Suprapubic skin (tissue), 4 donors: ENCODE data around the gene TOR1AIP1. TPM values are rescaled to one million over a fixed set of nuclear protein-coding genes. Genes with fewer than 3 reads are reported as not detected.

ENCODE experiments used
- DNase-seq, 2 donors: peaks; one replicate each; pipeline ENCODE4 v3.0.0-alpha.2; 2019; ENCODE audit warnings: low spot score in 2 of 2
- H3K27ac ChIP-seq: fragments of 200-600 bp; sonication (generic); one replicate; pipeline ENCODE4 v1.5.1; 2019
- H3K27me3 ChIP-seq: fragments of 200-600 bp; sonication (generic); one replicate; pipeline ENCODE4 v1.5.1; 2019
- H3K36me3 ChIP-seq: fragments of 200-600 bp; sonication (generic); one replicate; pipeline ENCODE4 v1.5.1; 2019
- H3K4me1 ChIP-seq: fragments of 200-600 bp; sonication (generic); one replicate; pipeline ENCODE4 v1.5.1; 2019
- H3K4me3 ChIP-seq: fragments of 200-600 bp; sonication (generic); one replicate; pipeline ENCODE4 v1.5.1; 2019; ENCODE audit warnings: mild to moderate bottlenecking
- H3K9me3 ChIP-seq: fragments of 200-600 bp; sonication (generic); one replicate; pipeline ENCODE4 v1.5.1; 2019
- CTCF ChIP-seq, 2 donors: fragments of 200-600 bp in 1 of 2; fragments of 450-650 bp in 1 of 2; sonication (generic) in 1 of 2; IDR thresholded peaks; one replicate each; pipeline ENCODE4 v1.5.1; 2016 to 2019; ENCODE audit warnings: antibody characterized with exemption in 2 of 2, mild to moderate bottlenecking in 1 of 2, moderate library complexity in 1 of 2
- EP300 ChIP-seq: sonication (generic); formaldehyde crosslinking; IDR thresholded peaks from one replicate; pipeline ENCODE4 v1.6.1; 2017; ENCODE audit warnings: antibody characterized with exemption
- POLR2A ChIP-seq, 2 donors: fragments of 450-650 bp; IDR thresholded peaks; one replicate each; pipeline ENCODE4 v1.6.1; 2017; ENCODE audit warnings: antibody characterized with exemption in 2 of 2, mild to moderate bottlenecking in 2 of 2, moderate library complexity in 2 of 2
- POLR2AphosphoS5 ChIP-seq, 3 donors: sonication (generic); formaldehyde crosslinking; IDR thresholded peaks; one replicate each; pipeline ENCODE4 v1.6.1; 2017; ENCODE audit warnings: antibody characterized with exemption in 3 of 3
- WGBS: methylation state at CpG from one replicate; pipeline ENCODE4 v1.1.5; 2018; 5-methylcytosine and 5-hydroxymethylcytosine counted together
- total RNA-seq, 4 donors: library from RNA; depleted of rRNA; stranded (reverse); fragments of >200 nt; gene quantifications; one replicate each; pipeline ENCODE4 v1.1.0, GENCODE V29; 2016

The TOR1AIP1 gene
- total RNA-seq, 4 donors from 2014 or later, result 37.8 to 56.7 (median 47.9) TPM

GRCh38 chr1:179924268-179924667 lies 42.2 kb downstream of the TOR1AIP1 start:
- Histone ChIP-seq H3K27me3 (no peaks in the 10 kb centered on the region), H3K27ac (no peak overlapping the region), H3K4me3 (no peak overlapping the region), H3K4me1 (no peaks in the 10 kb centered on the region), H3K36me3 (peaks cover 1% of the 10 kb centered on the region), H3K9me3 (no peaks in the 10 kb centered on the region)
- 95% methylated on average over 1 of the region's 1 CpG for WGBS
- TF ChIP-seq POLR2AphosphoS5 (IDR thresholded peaks at IDR 0.05) (no peak), POLR2A (IDR thresholded peaks at IDR 0.05) (no peak), CTCF (IDR thresholded peaks at IDR 0.05) (no peak), EP300 (no peak)
- no peak for DNase-seq

- TF ChIP-seq EP300 (no peak), POLR2A (IDR thresholded peaks at IDR 0.05) (no peak), CTCF (IDR thresholded peaks at IDR 0.05) (no peak), POLR2AphosphoS5 (IDR thresholded peaks at IDR 0.05) (no peak)
- peaks cover 3% of the 10 kb centered on the region for H3K4me1 ChIP-seq
Observed at GRCh38 chr1:179925302-179925701, 43.2 kb downstream of the TOR1AIP1 start.

GRCh38 chr1:179925922-179926849 lies 44.1 kb downstream of the TOR1AIP1 start:
- Histone ChIP-seq H3K27me3 (no peaks in the 10 kb centered on the region), H3K4me1 (peaks cover 6% of the 10 kb centered on the region), H3K27ac (no peak overlapping the region), H3K9me3 (no peaks in the 10 kb centered on the region), H3K4me3 (no peak overlapping the region), H3K36me3 (no peaks in the 10 kb centered on the region)
- DNase-seq, result no peak
- 67% methylated on average over 4 of the region's 4 CpGs for WGBS
- TF ChIP-seq EP300, result no peak
- no peak for TF ChIP-seq POLR2AphosphoS5 (IDR thresholded peaks at IDR 0.05)
- no peak for TF ChIP-seq POLR2A (IDR thresholded peaks at IDR 0.05)
- TF ChIP-seq CTCF (IDR thresholded peaks at IDR 0.05), result no peak

More at GRCh38 chr1:179925302-179925701, 43.2 kb downstream of the TOR1AIP1 start:
- Histone ChIP-seq H3K27ac (no peak overlapping the region), H3K9me3 (no peaks in the 10 kb centered on the region), H3K36me3 (no peaks in the 10 kb centered on the region), H3K4me3 (no peak overlapping the region), H3K27me3 (no peaks in the 10 kb centered on the region)
- DNase-seq, result no peak
- 91% methylated on average over 5 of the region's 5 CpGs for WGBS

- Histone ChIP-seq H3K27ac (no peak overlapping the region), H3K27me3 (no peaks in the 10 kb centered on the region), H3K4me1 (peaks cover 8% of the 10 kb centered on the region), H3K36me3 (no peaks in the 10 kb centered on the region), H3K9me3 (no peaks in the 10 kb centered on the region), H3K4me3 (no peak overlapping the region)
- no peak for DNase-seq
- 87% methylated on average over 3 of the region's 3 CpGs for WGBS
- TF ChIP-seq POLR2A (IDR thresholded peaks at IDR 0.05), result no peak
- no peak for TF ChIP-seq CTCF (IDR thresholded peaks at IDR 0.05)
- no peak for TF ChIP-seq EP300
Observed at GRCh38 chr1:179926850-179927205, 44.7 kb downstream of the TOR1AIP1 start.

GRCh38 chr1:179929955-179930798 lies 48.1 kb downstream of the TOR1AIP1 start:
- H3K4me1 ChIP-seq, result peaks cover 8% of the 10 kb centered on the region
- no peak for TF ChIP-seq POLR2A (IDR thresholded peaks at IDR 0.05)
- TF ChIP-seq CTCF (IDR thresholded peaks at IDR 0.05), result no peak
- no peak for TF ChIP-seq EP300
- no peak overlapping the region for H3K4me3 ChIP-seq
- DNase-seq, result no peak
- no peaks in the 10 kb centered on the region for H3K27me3 ChIP-seq
- H3K36me3 ChIP-seq, result no peaks in the 10 kb centered on the region
- no peaks in the 10 kb centered on the region for H3K9me3 ChIP-seq
- no peak overlapping the region for H3K27ac ChIP-seq
- WGBS, result 37% methylated on average over 2 of the region's 2 CpGs
